Thyroid gland (tissue), 4 donors: ENCODE results near the gene ABCD1. TPM values are rescaled to one million over a fixed set of nuclear protein-coding genes. Genes with fewer than 3 reads are reported as not detected.

Experiments used
- DNase-seq, 2 donors: peaks; one replicate each; pipeline ENCODE4 v3.0.0-alpha.2; 2019
- H3K27ac ChIP-seq, 3 donors: fragments of 200-600 bp; sonication (generic); 1 replicate in 2 of 3; 2 replicates in 1 of 3; pipeline ENCODE4 v1.5.1; 2016 to 2019; ENCODE audit warnings: mild to moderate bottlenecking in 1 of 3, moderate library complexity in 1 of 3
- H3K27me3 ChIP-seq: fragments of 200-600 bp; sonication (generic); one replicate; pipeline ENCODE4 v1.5.1; 2019
- H3K36me3 ChIP-seq, 2 donors: fragments of 200-600 bp; sonication (generic); one replicate each; pipeline ENCODE4 v1.5.1; 2016 to 2019
- H3K4me1 ChIP-seq, 2 donors: fragments of 200-600 bp; sonication (generic); one replicate each; pipeline ENCODE4 v1.5.1; 2017 to 2019
- H3K4me3 ChIP-seq, 3 donors: fragments of 200-600 bp; sonication (generic); replicated peaks in 1 of 3; 1 replicate in 2 of 3; 2 replicates in 1 of 3; pipeline ENCODE4 v1.5.1; 2016; ENCODE audit warnings: mild to moderate bottlenecking in 1 of 3
- H3K9me3 ChIP-seq: fragments of 200-600 bp; sonication (generic); one replicate; pipeline ENCODE4 v1.5.1; 2017
- CTCF ChIP-seq, 6 experiments: fragments of 200-600 bp in 3 of 6; fragments of 450-650 bp in 3 of 6; sonication (generic) in 3 of 6; IDR thresholded peaks; one replicate each; pipeline ENCODE4 v1.5.1; 2016 to 2019; ENCODE audit warnings: antibody characterized with exemption in 6 of 6, mild to moderate bottlenecking in 2 of 6, inconsistent platforms in 1 of 6, moderate library complexity in 1 of 6
- POLR2A ChIP-seq, 2 donors: fragments of 450-650 bp; IDR thresholded peaks; one replicate each; pipeline ENCODE4 v1.6.1; 2017; ENCODE audit warnings: antibody characterized with exemption in 2 of 2, mild to moderate bottlenecking in 2 of 2, moderate library complexity in 1 of 2
- WGBS, 2 donors: methylation state at CpG; one replicate each; pipeline ENCODE4 v1.1.5; 2017; 5-methylcytosine and 5-hydroxymethylcytosine counted together
- intact Hi-C: fragments of 100-400 bp; cut with DNase I; formaldehyde crosslinking; loops from one replicate; pipeline ENCODE4 v1.15.1; 2023
- total RNA-seq, 4 donors: library from RNA; depleted of rRNA; stranded (reverse); fragments of >200 nt; gene quantifications; one replicate each; pipeline ENCODE4 v1.2.3, GENCODE V29; 2016

Gene ABCD1
- total RNA-seq, 4 donors from 2014 or later = 7.0 to 11.8 (median 8.9) TPM

- 92 to 95% methylated on average over 6 of the region's 6 CpGs for WGBS, 2 donors
- Histone ChIP-seq H3K36me3 (no peaks in the 10 kb centered on the region), H3K27me3 (no peaks in the 10 kb centered on the region), H3K4me3 (no peak overlapping the region), H3K4me1 (peaks cover 16 to 20% of the 10 kb centered on the region in 2 donors), H3K27ac (no peak overlapping the region), H3K9me3 (no peaks in the 10 kb centered on the region)
- no peak for DNase-seq
- intact Hi-C loops = no loop called here
- TF ChIP-seq CTCF (IDR thresholded peaks at IDR 0.05) = no peak
- no peak for TF ChIP-seq POLR2A (IDR thresholded peaks at IDR 0.05)
These were observed 6.6 kb downstream of the ABCD1 start for GRCh38 chrX:153731117-153731844.

DNA sequence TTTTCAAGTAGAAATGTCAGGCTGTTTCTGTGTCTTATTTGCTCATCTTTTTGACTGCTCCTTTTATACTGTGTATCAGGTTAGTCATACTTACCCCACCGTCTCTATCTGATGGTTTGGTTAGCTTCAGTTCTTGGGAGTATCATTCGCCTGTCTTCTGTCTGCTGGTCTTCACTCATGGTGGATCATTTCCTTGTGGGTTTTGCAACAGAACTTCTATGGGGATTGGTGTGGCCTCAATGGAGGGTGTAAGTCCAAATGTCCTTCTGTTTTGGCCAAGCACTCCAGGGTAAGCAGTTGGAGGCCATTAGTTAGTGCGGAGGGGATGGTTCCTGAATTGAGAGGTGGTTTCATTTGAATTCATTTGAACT lies 7.2 kb downstream of the ABCD1 start:
- no peaks in the 10 kb centered on the region for H3K9me3 ChIP-seq
- TF ChIP-seq POLR2A (IDR thresholded peaks at IDR 0.05) = no peak
- TF ChIP-seq CTCF (IDR thresholded peaks at IDR 0.05) = no peak
- no peak overlapping the region for H3K4me3 ChIP-seq
- intact Hi-C loops = no loop called here
- no peaks in the 10 kb centered on the region for H3K27me3 ChIP-seq
- H3K36me3 ChIP-seq = no peaks in the 10 kb centered on the region
- 92 to 97% methylated on average over 3 of the region's 3 CpGs for WGBS, 2 donors
- H3K27ac ChIP-seq = no peak overlapping the region
- peaks cover 11 to 15% of the 10 kb centered on the region in 2 donors for H3K4me1 ChIP-seq
- no peak for DNase-seq

- TF ChIP-seq POLR2A (IDR thresholded peaks at IDR 0.05) = no peak
- no peak for TF ChIP-seq CTCF (IDR thresholded peaks at IDR 0.05)
- no peak overlapping the region for H3K27ac ChIP-seq
- no peak for DNase-seq
- peaks cover 0 to 3% of the 10 kb centered on the region in 2 donors for H3K36me3 ChIP-seq
- intact Hi-C loops = no loop called here
- 59 to 88% methylated on average over 4 to 8 of the region's 14 CpGs for WGBS, 2 donors
- no peaks in the 10 kb centered on the region for H3K9me3 ChIP-seq
- no peaks in the 10 kb centered on the region for H3K27me3 ChIP-seq
- no peak overlapping the region for H3K4me3 ChIP-seq
- peaks cover 5 to 9% of the 10 kb centered on the region in 2 donors for H3K4me1 ChIP-seq
These were observed 7.7 kb downstream of the ABCD1 start for GRCh38 chrX:153732401-153732800.

- Histone ChIP-seq H3K4me1 (no peaks in the 10 kb centered on the region), H3K9me3 (no peaks in the 10 kb centered on the region), H3K36me3 (peaks cover 0 to 3% of the 10 kb centered on the region in 2 donors), H3K4me3 (no peak overlapping the region), H3K27me3 (no peaks in the 10 kb centered on the region), H3K27ac (no peak overlapping the region)
- intact Hi-C loops = no loop called here
- TF ChIP-seq POLR2A (IDR thresholded peaks at IDR 0.05) = no peak
- TF ChIP-seq CTCF (IDR thresholded peaks at IDR 0.05) = no peak
- 83 to 90% methylated on average over 7 of the region's 15 CpGs for WGBS, 2 donors
- no peak for DNase-seq
These were observed 9.1 kb downstream of the ABCD1 start for GRCh38 chrX:153733651-153734240.

DNA sequence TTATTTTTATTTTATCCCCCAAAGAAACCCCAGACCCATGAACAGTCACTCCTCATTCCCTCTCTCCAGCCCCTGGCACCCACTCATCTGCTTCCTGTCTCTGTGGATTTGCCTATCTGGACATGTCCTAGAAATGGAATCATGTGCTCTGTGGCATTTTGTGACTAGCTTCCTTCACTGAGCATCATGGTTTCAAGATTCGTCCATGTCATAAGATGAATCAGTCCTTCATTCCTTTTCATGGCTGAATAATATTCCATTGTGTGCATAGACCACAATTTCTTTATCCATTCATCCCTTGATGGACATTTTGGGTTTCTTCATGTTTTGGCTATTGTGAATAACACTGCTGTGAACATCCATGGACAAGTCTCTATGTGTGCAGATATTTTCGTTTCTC lies 10.2 kb downstream of the ABCD1 start:
- WGBS, 2 donors = 88 to 97% methylated on average over 2 of the region's 2 CpGs
- no peak overlapping the region for H3K4me3 ChIP-seq
- H3K4me1 ChIP-seq = no peaks in the 10 kb centered on the region
- H3K27ac ChIP-seq = no peak overlapping the region
- no peak for DNase-seq
- TF ChIP-seq POLR2A (IDR thresholded peaks at IDR 0.05) (no peak), CTCF (IDR thresholded peaks at IDR 0.05) (no peak)
- intact Hi-C loops = no loop called here
- peaks cover 0 to 3% of the 10 kb centered on the region in 2 donors for H3K36me3 ChIP-seq
- no peaks in the 10 kb centered on the region for H3K27me3 ChIP-seq
- no peaks in the 10 kb centered on the region for H3K9me3 ChIP-seq
